Measurements from ENCODE around the gene ACTR10.

DNA sequence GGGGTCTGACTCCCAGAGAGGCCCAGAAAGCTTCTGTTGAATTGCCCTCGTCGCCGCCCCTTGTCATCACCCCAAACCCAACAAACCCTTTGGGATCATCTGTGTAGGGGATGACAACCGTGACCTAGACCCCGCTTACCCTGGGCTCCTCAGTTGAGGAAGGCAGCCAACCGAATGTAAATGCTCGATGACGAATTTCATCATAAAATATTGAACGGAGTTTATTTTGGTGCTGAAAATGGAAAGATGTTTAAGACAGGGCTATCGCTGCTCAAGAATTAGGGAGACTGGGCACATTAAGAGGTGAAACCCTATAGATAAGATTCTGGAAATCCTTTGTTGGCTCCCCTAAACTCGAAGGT is 512 bp downstream of the ACTR10 start:
- TF ChIP-seq CTCF (IDR thresholded peaks at IDR 0.05) (no peak), EZH2 (IDR thresholded peaks at IDR 0.05) (no peak), EZH2phosphoT487 (IDR thresholded peaks at IDR 0.05) (no peak)

Data from neural progenitor cell (in vitro differentiated cells).